SK-N-MC (cell line): ENCODE measurements around the gene LGALS7B.

Experiments
- DNase-seq: peaks from one replicate; pipeline ENCODE4 v3.0.0-alpha.2; 2011; ENCODE audit warnings: low read depth, low spot score
- H3K27ac ChIP-seq: fragments of 200-600 bp; sonication (generic); 2 replicates; pipeline ENCODE4 v1.5.1; 2016; ENCODE audit warnings: mixed run types
- H3K36me3 ChIP-seq: fragments of 200-600 bp; sonication (generic); 2 replicates; pipeline ENCODE4 v1.6.1; 2017; ENCODE audit warnings: antibody characterized with exemption, low read length, mixed read lengths; ENCODE audit not compliant: insufficient read depth
- H3K4me3 ChIP-seq: fragments of 200-600 bp; sonication (generic); 2 replicates; pipeline ENCODE4 v1.5.1; 2016
- H3K9ac ChIP-seq: fragments of 200-600 bp; sonication (generic); 2 replicates; pipeline ENCODE4 v1.8.0; 2017; ENCODE audit warnings: mixed run types, mixed read lengths; ENCODE audit not compliant: insufficient read length
- H3K9me3 ChIP-seq: fragments of 200-600 bp; sonication (generic); 2 replicates; pipeline ENCODE4 v1.6.1; 2017; ENCODE audit warnings: low read depth, mild to moderate bottlenecking, antibody characterized with exemption, low read length, moderate library complexity, mixed read lengths
- EZH2 ChIP-seq: fragments of 200-600 bp; sonication (generic); IDR thresholded peaks from one replicate; pipeline ENCODE4 v1.6.1; 2017; ENCODE audit warnings: antibody characterized with exemption
- FOXP2 ChIP-seq: optimal IDR thresholded peaks from 2 replicates; pipeline ENCODE3; 2011; ENCODE audit warnings: mild to moderate bottlenecking, moderate library complexity; ENCODE audit not compliant: insufficient read depth; ENCODE audit errors: extremely low read length, control extremely low read depth
- POLR2AphosphoS5 ChIP-seq: IDR thresholded peaks from 2 replicates; pipeline ENCODE4 v1.6.1; 2012; ENCODE audit warnings: mild to moderate bottlenecking, low read depth, low read length, borderline replicate concordance

LGALS7B gene

DNA sequence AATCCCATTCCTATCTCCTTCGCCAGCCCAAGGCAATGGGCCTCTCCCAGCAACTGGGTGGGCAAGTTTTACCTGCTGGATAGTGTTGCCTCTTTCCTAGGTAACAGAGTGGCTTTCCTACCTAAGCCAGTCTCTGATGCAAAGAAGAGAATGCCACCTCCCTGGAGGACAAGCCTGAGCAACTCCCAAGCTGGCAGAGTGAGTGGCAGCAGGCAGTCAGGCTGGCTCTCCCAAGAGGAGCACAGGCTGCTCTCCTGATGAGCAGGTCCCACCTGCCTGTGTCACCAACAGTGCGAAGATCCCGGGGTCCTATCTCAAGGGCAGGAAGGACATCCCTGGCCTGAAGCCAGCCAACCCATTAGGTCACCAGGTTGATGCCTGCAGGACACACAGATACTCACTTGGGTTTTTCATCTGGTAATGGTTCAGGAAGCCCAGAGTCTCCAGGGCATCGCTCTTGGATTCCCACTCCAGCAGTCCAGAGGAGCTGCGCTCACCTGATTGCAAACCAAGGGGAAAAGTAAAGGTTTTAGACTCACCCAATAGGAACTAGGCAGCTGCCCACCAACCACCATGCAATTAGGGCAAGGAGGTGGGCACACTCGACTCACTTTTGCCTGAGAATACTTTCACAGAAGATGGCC lies 48.1 kb downstream of the LGALS7B start:
- Histone ChIP-seq H3K4me3 (no peak overlapping the region), H3K27ac (peak overlapping the region; percentile 57; the same call in 1 of the 2 replicates)

DNA sequence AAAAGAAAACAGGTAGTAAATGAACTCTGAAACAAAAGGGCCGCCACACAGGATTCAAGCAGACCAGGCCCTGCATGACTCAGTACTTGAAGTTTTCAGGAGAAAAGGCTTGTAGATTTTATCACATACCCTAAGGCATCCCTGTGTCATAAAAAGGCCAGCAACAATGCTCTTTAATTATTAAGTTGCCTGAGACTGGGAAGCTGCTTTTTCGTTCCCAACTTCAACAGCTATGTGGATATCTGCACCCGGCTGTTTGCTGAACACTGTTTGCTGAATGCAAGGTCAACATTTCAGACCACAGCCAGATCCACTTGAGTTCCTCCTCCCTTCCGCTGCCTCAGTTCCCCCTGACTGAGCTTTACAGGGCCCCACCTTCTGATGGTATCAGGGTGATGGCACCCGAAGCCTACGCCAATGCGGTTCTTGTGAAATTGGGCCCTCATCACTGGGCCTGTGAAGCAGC lies 48.7 kb downstream of the LGALS7B start:
- DNase-seq, result no peak
- TF ChIP-seq EZH2 (no peak), FOXP2 (no peak), POLR2AphosphoS5 (no peak)
- Histone ChIP-seq H3K36me3 (peaks cover 75% of the 10 kb centered on the region), H3K9me3 (no peaks in the 10 kb centered on the region), H3K9ac (no peak overlapping the region), H3K27ac (peak overlapping the region; percentile 57), H3K4me3 (no peak overlapping the region)

More for the DNA sequence above, 48.1 kb downstream of the LGALS7B start:
- Histone ChIP-seq H3K36me3 (peaks cover 69% of the 10 kb centered on the region), H3K9me3 (no peaks in the 10 kb centered on the region), H3K9ac (no peak overlapping the region)
- no peak for DNase-seq
- TF ChIP-seq POLR2AphosphoS5 (no peak), EZH2 (no peak), FOXP2 (no peak)

DNA sequence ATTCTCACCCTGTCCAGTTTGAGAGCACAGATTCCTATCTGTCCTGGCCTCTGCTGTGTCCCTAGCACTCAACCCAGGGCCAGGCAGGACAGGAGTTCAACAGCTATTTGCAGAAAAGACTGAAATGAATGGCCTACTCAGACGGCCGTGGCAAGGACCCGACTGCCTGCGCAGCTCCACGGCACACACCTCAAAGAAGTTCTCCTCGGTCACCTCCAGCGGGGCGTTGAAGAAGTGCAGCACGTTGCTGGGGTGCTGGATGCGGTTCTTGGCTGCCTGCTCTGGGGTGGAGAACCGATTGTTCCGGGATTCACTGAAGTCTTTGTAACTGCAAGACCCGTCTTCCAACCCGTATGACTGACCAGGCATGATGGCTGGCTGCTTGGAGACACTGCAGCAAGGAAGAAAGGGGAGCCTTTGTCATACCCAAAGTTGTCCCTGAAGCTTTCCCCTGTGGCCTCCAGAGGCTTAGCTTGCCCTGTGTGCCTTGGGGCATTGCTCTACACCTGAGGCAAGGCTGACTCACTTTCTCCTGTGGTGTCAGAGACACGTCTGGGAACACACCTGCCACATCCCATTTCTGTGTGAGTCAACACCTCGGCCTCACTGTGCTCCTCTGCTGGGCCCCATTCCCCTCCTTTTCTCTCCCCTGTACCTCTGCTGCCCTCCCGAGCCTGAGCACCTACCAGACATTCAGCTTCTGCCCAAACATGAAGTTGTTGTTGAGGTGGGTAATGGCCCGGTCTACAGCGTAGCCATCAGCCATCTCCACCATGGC lies 49.4 kb downstream of the LGALS7B start:
- peaks cover 82% of the 10 kb centered on the region for H3K36me3 ChIP-seq
- H3K27ac ChIP-seq, result peak overlapping the region; percentile 70
- TF ChIP-seq POLR2AphosphoS5 (peak; percentile 10; the same call in 1 of the 2 replicates), EZH2 (no peak)
- no peaks in the 10 kb centered on the region for H3K9me3 ChIP-seq
- no peak overlapping the region for H3K4me3 ChIP-seq
- no peak for DNase-seq
- H3K9ac ChIP-seq, result no peak overlapping the region

DNA sequence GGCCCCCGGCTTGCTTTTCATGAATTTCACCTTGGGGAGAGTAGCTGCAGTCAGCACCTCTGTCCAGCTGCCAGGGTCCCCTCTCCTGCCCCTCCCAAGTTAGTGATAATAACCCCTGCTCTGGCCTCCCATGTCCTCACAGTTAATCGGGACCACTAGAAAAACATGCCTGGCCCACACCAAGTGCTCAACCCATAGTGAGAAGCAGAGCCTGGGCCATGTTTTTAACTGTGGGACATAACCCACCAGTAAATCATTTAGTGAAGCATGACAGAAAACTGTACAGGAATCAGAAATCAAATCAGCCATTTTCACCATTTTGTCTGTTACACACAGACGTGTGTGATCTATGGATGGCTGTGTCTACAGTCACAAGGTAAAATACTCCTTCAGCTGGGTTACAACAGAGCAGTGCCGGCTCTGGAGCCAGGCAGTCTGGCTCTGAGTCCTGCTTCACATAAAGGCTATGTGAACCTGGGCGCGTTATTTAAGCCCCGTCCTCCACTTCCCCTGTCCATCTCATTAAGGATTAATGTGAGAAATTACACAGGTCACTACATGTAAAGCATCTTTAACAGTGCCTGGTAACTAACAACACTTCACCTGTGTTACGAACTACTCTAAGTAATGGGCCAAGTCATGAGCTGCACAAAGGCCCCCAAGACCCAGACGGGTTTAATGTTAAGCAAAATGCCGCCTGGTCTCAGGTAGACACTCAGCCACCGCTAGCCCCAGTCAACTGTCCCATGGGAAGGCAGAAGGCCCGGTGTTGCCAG lies 50.2 kb downstream of the LGALS7B start:
- H3K4me3 ChIP-seq, result no peak overlapping the region
- no peak for DNase-seq
- no peak for TF ChIP-seq POLR2AphosphoS5
- TF ChIP-seq EZH2, result no peak
- no peak for TF ChIP-seq FOXP2
- H3K9me3 ChIP-seq, result no peaks in the 10 kb centered on the region
- peak overlapping the region; percentile 70 for H3K27ac ChIP-seq
- no peak overlapping the region for H3K9ac ChIP-seq
- peaks cover 90% of the 10 kb centered on the region for H3K36me3 ChIP-seq

DNA sequence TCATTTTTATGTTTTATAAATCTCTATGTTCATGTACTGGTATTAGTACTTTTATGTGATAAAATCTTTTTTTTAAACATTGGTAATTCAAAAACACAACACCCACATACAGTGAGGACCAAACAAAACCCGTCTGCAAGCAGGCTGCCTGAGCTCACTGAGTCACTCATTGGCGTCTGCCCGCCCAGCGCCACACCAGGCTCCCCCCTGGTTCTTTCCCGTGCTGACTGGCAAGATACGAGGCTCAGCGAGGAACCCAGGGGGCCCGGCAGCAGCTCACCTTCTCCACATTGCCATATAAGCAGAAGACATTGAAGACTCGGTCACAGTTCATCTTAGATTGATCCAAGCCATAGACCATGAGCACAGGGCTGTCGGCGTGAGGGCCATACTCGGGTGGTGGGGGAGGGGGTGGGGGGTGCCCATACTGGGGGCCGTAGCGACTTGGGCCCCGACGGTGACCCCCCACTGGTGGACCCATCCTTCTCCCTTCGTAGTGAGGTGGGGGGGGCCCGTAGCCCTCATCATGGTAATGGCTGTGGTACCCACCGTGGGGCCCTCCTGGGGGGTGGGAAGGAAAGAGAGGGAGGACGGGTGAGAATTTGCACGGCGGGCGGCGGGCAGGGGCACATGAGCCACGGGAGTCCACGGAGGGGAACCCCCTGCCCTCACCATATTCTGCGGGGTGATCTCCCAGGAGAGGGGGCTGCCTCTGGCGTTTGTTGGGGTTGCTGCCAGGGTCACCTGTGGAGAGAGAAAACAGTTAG lies 51.0 kb downstream of the LGALS7B start:
- Histone ChIP-seq H3K9ac (no peak overlapping the region), H3K9me3 (no peaks in the 10 kb centered on the region), H3K4me3 (no peak overlapping the region), H3K36me3 (peaks cover 98% of the 10 kb centered on the region), H3K27ac (peak overlapping the region; percentile 70)
- DNase-seq, result no peak
- TF ChIP-seq POLR2AphosphoS5, result no peak
- TF ChIP-seq FOXP2, result no peak
- TF ChIP-seq EZH2, result no peak

DNA sequence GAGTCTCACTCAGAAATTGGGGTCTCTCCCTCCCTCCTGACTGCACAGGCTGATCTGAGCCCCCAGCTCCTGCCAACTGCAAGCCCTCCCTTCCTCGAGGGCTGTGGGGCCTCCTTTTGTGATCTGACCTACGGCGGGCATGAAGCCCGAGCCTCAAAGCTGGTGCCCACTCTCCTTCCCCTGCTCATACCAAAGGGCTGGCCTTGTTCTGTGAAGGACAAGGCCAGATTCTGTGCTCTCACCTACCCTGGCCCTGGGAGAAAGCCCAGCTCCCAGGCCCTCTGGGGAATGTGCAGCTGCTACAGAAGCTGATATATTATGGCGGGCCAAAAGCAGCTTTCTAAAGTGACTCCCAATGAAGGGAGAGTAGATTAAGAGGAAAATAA lies 51.6 kb downstream of the LGALS7B start:
- Histone ChIP-seq H3K4me3 (no peak overlapping the region), H3K9ac (no peak overlapping the region), H3K36me3 (peaks cover 99% of the 10 kb centered on the region), H3K27ac (no peak overlapping the region), H3K9me3 (no peaks in the 10 kb centered on the region)
- no peak for TF ChIP-seq EZH2
- TF ChIP-seq FOXP2, result no peak
- no peak; the same call in 1 of the 2 replicates for TF ChIP-seq POLR2AphosphoS5
- no peak for DNase-seq
